Measurements from ENCODE around the gene OR52E2. TPM values are rescaled to one million over a fixed set of nuclear protein-coding genes. Genes with fewer than 3 reads are reported as not detected.
"Not testable (repeated sequence)": the region's sequence is repeated elsewhere in the genome, so short reads cannot be mapped to it uniquely, and the experiment has no call there.

OR52E2 gene
- total RNA-seq, 1 experiment from 2014 or later = not detected

GRCh38 chr11:5065027-5065426 lies 5.6 kb upstream of the OR52E2 start:
- Mint-ChIP-seq H3K4me3 (ENCODE audit: low read depth, unreplicated experiment) (no peak overlapping the region), H3K36me3 (ENCODE audit: insufficient read depth, unreplicated experiment) (no peaks in the 10 kb centered on the region), H3K27ac (ENCODE audit: unreplicated experiment) (no peak overlapping the region), H3K9me3 (ENCODE audit: low read depth, unreplicated experiment) (no peaks in the 10 kb centered on the region), H3K4me1 (ENCODE audit: low read depth, unreplicated experiment) (no peaks in the 10 kb centered on the region), H3K27me3 (ENCODE audit: unreplicated experiment) (no peaks in the 10 kb centered on the region)
- no TSS peak for BruUV-seq (replicated peaks)
- TF ChIP-seq, protein P1, sequence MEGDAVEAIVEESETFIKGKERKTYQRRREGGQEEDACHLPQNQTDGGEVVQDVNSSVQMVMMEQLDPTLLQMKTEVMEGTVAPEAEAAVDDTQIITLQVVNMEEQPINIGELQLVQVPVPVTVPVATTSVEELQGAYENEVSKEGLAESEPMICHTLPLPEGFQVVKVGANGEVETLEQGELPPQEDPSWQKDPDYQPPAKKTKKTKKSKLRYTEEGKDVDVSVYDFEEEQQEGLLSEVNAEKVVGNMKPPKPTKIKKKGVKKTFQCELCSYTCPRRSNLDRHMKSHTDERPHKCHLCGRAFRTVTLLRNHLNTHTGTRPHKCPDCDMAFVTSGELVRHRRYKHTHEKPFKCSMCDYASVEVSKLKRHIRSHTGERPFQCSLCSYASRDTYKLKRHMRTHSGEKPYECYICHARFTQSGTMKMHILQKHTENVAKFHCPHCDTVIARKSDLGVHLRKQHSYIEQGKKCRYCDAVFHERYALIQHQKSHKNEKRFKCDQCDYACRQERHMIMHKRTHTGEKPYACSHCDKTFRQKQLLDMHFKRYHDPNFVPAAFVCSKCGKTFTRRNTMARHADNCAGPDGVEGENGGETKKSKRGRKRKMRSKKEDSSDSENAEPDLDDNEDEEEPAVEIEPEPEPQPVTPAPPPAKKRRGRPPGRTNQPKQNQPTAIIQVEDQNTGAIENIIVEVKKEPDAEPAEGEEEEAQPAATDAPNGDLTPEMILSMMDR (IDR thresholded peaks at IDR 0.05; ENCODE audit: unreplicated experiment) = no peak
- DNase-seq = no peak
- intact Hi-C loops (cut with micrococcal nuclease; ENCODE audit: unreplicated experiment) = no loop called here
- CTCF ChIA-PET = no interaction called here

DNA sequence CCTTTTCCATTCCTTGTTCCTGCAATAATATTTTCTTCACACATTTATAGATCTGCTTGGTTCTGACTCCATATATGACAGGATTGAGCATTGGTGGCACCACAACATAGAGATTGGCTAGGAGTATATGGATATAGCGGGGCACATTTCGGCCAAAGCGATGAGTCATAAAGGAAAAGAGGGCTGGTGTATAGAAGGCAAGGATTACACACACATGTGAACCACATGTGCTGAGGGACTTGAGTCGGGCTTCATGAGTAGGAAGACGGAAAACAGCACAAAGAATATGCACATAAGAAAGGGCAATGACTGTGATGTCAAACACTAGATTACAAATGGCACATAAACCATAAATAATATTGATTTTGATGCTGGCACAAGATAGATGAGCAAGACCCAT lies 748 bp downstream of the OR52E2 start:
- H3K4me3 Mint-ChIP-seq (ENCODE audit: low read depth, unreplicated experiment); DNase-seq; intact Hi-C loops (cut with micrococcal nuclease; ENCODE audit: unreplicated experiment); H3K27ac Mint-ChIP-seq (ENCODE audit: unreplicated experiment); BruUV-seq (replicated peaks); CTCF ChIA-PET; H3K9me3 Mint-ChIP-seq (ENCODE audit: low read depth, unreplicated experiment); H3K36me3 Mint-ChIP-seq (ENCODE audit: insufficient read depth, unreplicated experiment); H3K4me1 Mint-ChIP-seq (ENCODE audit: low read depth, unreplicated experiment): not testable (repeated sequence)
- H3K27me3 Mint-ChIP-seq (ENCODE audit: unreplicated experiment) = peaks cover 13% of the 10 kb centered on the region

GRCh38 chr11:5046754-5047330 lies 12.6 kb downstream of the OR52E2 start:
- Mint-ChIP-seq H3K27me3 (ENCODE audit: unreplicated experiment) (no peaks in the 10 kb centered on the region), H3K4me3 (ENCODE audit: low read depth, unreplicated experiment) (no peak overlapping the region)
- intact Hi-C loops (cut with micrococcal nuclease; ENCODE audit: unreplicated experiment) = no loop called here

DNA sequence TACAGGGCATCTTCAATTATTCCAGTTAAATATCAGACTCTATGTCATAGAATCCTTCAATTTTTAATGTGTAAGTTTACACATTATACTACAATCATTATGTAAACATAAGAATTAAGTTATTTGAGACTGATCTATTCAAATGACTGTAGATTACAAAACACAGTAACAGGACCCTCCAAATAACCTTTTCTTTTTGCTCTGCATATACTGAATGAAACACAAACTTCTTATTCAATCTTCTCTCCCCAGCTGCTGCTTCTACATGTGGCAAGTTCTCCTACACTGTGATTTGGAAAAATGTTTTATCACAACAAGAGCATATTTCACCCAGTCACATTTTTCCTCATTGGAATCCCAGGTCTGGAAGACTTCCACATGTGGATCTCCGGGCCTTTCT lies 13.2 kb downstream of the OR52E2 start, which contains the start of gene OR52J3:
OR52J3 (plus strand) TSS at position 301 of the 400 bp plus-strand sequence; CDS start at position 301, 0 bp downstream.
- Mint-ChIP-seq H3K27me3 (ENCODE audit: unreplicated experiment) (no peaks in the 10 kb centered on the region), H3K36me3 (ENCODE audit: insufficient read depth, unreplicated experiment) (no peaks in the 10 kb centered on the region), H3K27ac (ENCODE audit: unreplicated experiment) (no peak within 1 kb of the TSS), H3K4me1 (ENCODE audit: low read depth, unreplicated experiment) (peaks cover 2% of the 10 kb centered on the region), H3K4me3 (ENCODE audit: low read depth, unreplicated experiment) (no peak within 1 kb of the TSS), H3K9me3 (ENCODE audit: low read depth, unreplicated experiment) (no peaks in the 10 kb centered on the region)
- intact Hi-C loops (cut with micrococcal nuclease; ENCODE audit: unreplicated experiment) = no loop called here
- CTCF ChIA-PET = no interaction called here
- DNase-seq = no peak
- TF ChIP-seq, protein P1 (IDR thresholded peaks at IDR 0.05; ENCODE audit: unreplicated experiment) = no peak
- BruUV-seq (replicated peaks) = no TSS peak

More at GRCh38 chr11:5046754-5047330, 12.6 kb downstream of the OR52E2 start:
- Mint-ChIP-seq H3K36me3 (ENCODE audit: insufficient read depth, unreplicated experiment) (no peaks in the 10 kb centered on the region), H3K4me1 (ENCODE audit: low read depth, unreplicated experiment) (no peaks in the 10 kb centered on the region), H3K27ac (ENCODE audit: unreplicated experiment) (no peak overlapping the region), H3K9me3 (ENCODE audit: low read depth, unreplicated experiment) (no peaks in the 10 kb centered on the region)
- TF ChIP-seq, protein P1 (IDR thresholded peaks at IDR 0.05; ENCODE audit: unreplicated experiment) = no peak
- CTCF ChIA-PET = no interaction called here
- BruUV-seq (replicated peaks) = no TSS peak
- no peak for DNase-seq

GRCh38 chr11:5043380-5043779 lies 16.0 kb downstream of the OR52E2 start:
- no peaks in the 10 kb centered on the region for H3K9me3 Mint-ChIP-seq (ENCODE audit: low read depth, unreplicated experiment)
- CTCF ChIA-PET = no interaction called here
- H3K4me1 Mint-ChIP-seq (ENCODE audit: low read depth, unreplicated experiment) = peaks cover 11% of the 10 kb centered on the region
- TF ChIP-seq, protein P1 (IDR thresholded peaks at IDR 0.05; ENCODE audit: unreplicated experiment) = no peak
- H3K27ac Mint-ChIP-seq (ENCODE audit: unreplicated experiment) = no peak overlapping the region
- no peaks in the 10 kb centered on the region for H3K36me3 Mint-ChIP-seq (ENCODE audit: insufficient read depth, unreplicated experiment)
- no TSS peak for BruUV-seq (replicated peaks)
- no peaks in the 10 kb centered on the region for H3K27me3 Mint-ChIP-seq (ENCODE audit: unreplicated experiment)
- no peak for DNase-seq
- intact Hi-C loops (cut with micrococcal nuclease; ENCODE audit: unreplicated experiment) = no loop called here
- no peak overlapping the region for H3K4me3 Mint-ChIP-seq (ENCODE audit: low read depth, unreplicated experiment)

All from Calu3 (cell line).